Trophoblast cell (in vitro differentiated cells and primary cell): ENCODE measurements around the gene CACNA1B.
"Not testable (repeated sequence)": the region's sequence is repeated elsewhere in the genome, so short reads cannot be mapped to it uniquely, and the experiment has no call there.

Experiments
- DNase-seq, 2 donors: peaks; one replicate each; pipeline ENCODE4 v3.0.0-alpha.2; 2016
- H2AFZ ChIP-seq: 2 replicates; pipeline ENCODE4 v1.6.1; 2013; ENCODE audit warnings: low read length, moderate library complexity, mild to moderate bottlenecking; ENCODE audit not compliant: insufficient read depth, poor library complexity
- H2AK5ac ChIP-seq: 2 replicates; pipeline ENCODE4 v1.6.1; 2013; ENCODE audit warnings: mild to moderate bottlenecking, low read length
- H2BK120ac ChIP-seq: 2 replicates; pipeline ENCODE4 v1.6.1; 2013; ENCODE audit warnings: low read length, mild to moderate bottlenecking, moderate library complexity; ENCODE audit not compliant: insufficient read depth, poor library complexity
- H2BK12ac ChIP-seq: 2 replicates; pipeline ENCODE4 v1.6.1; 2013; ENCODE audit warnings: mild to moderate bottlenecking, low read length, moderate library complexity
- H2BK5ac ChIP-seq: 2 replicates; pipeline ENCODE4 v1.6.1; 2013; ENCODE audit warnings: low read length, low read depth, moderate library complexity, mild to moderate bottlenecking; ENCODE audit not compliant: poor library complexity
- H3K14ac ChIP-seq: 2 replicates; pipeline ENCODE4 v1.6.1; 2013; ENCODE audit warnings: mild to moderate bottlenecking, low read length
- H3K18ac ChIP-seq: 2 replicates; pipeline ENCODE4 v1.6.1; 2013; ENCODE audit warnings: mild to moderate bottlenecking, low read length
- H3K23ac ChIP-seq: 2 replicates; pipeline ENCODE4 v1.6.1; 2013; ENCODE audit warnings: low read length
- H3K27ac ChIP-seq: 2 replicates; pipeline ENCODE4 v1.5.1; 2013; ENCODE audit warnings: low read depth, mild to moderate bottlenecking, inconsistent platforms, low read length, moderate library complexity
- H3K27me3 ChIP-seq: 2 replicates; pipeline ENCODE4 v1.6.1; 2013; ENCODE audit warnings: inconsistent platforms, mild to moderate bottlenecking, low read length, moderate library complexity; ENCODE audit not compliant: insufficient read depth
- H3K36me3 ChIP-seq, 2 experiments: 1 replicate in 1 of 2; 2 replicates in 1 of 2; pipeline ENCODE4 v1.6.1; 2013; ENCODE audit warnings: low read length in 2 of 2, mild to moderate bottlenecking in 2 of 2, moderate library complexity in 1 of 2; ENCODE audit not compliant: insufficient read depth in 2 of 2, control insufficient read depth in 1 of 2
- H3K4ac ChIP-seq: 2 replicates; pipeline ENCODE4 v1.6.1; 2013; ENCODE audit warnings: low read depth, mild to moderate bottlenecking, low read length, moderate library complexity
- H3K4me1 ChIP-seq, 2 experiments: 1 replicate in 1 of 2; 2 replicates in 1 of 2; pipeline ENCODE4 v1.6.1; 2013; ENCODE audit warnings: low read length in 2 of 2, mild to moderate bottlenecking in 2 of 2, moderate library complexity in 1 of 2; ENCODE audit not compliant: insufficient read depth in 2 of 2, control insufficient read depth in 1 of 2
- H3K4me2 ChIP-seq: 2 replicates; pipeline ENCODE4 v1.6.1; 2013; ENCODE audit warnings: inconsistent platforms, mild to moderate bottlenecking, low read length, moderate library complexity
- H3K4me3 ChIP-seq: 2 replicates; pipeline ENCODE4 v1.5.1; 2013; ENCODE audit warnings: mild to moderate bottlenecking, low read depth, low read length, inconsistent platforms
- H3K79me1 ChIP-seq: one replicate; pipeline ENCODE4 v1.6.1; 2013; ENCODE audit warnings: low read length
- H3K79me2 ChIP-seq: 2 replicates; pipeline ENCODE4 v1.6.1; 2013; ENCODE audit warnings: low read length, mild to moderate bottlenecking; ENCODE audit not compliant: control insufficient read depth, insufficient read depth, poor library complexity
- H3K9ac ChIP-seq: 2 replicates; pipeline ENCODE4 v1.6.1; 2013; ENCODE audit warnings: mild to moderate bottlenecking, low read length
- H3K9me3 ChIP-seq: 2 replicates; pipeline ENCODE4 v1.6.1; 2013; ENCODE audit warnings: low read depth, mild to moderate bottlenecking, control low read depth, inconsistent platforms, low read length; ENCODE audit not compliant: insufficient read depth
- H4K12ac ChIP-seq: 2 replicates; pipeline ENCODE4 v1.6.1; 2013; ENCODE audit warnings: low read depth, mild to moderate bottlenecking, low read length, moderate library complexity
- H4K8ac ChIP-seq: 2 replicates; pipeline ENCODE4 v1.6.1; 2013; ENCODE audit warnings: low read depth, mild to moderate bottlenecking, low read length, moderate library complexity
- H4K91ac ChIP-seq: one replicate; pipeline ENCODE4 v1.6.1; 2013; ENCODE audit warnings: low read depth, mild to moderate bottlenecking, low read length, moderate library complexity
- WGBS: extraction: QIAGEN DNeasy Blood & Tissue Kit; methylation state at CpG from one replicate; pipeline ENCODE4 v1.1.7; 2013; ENCODE audit warnings: missing lambda C conversion rate; ENCODE audit not compliant: insufficient read length, insufficient coverage; ENCODE audit errors: extremely low coverage; 5-methylcytosine and 5-hydroxymethylcytosine counted together

The CACNA1B gene

GRCh38 chr9:137882506-137882821 is 4.9 kb downstream of the CACNA1B start:
- Histone ChIP-seq H2AK5ac (no peak overlapping the region), H3K9ac (no peak overlapping the region), H2BK12ac (no peak overlapping the region), H3K4me3 (no peak overlapping the region), H3K27me3 (peaks cover 4% of the 10 kb centered on the region), H3K27ac (no peak overlapping the region), H2BK120ac (no peak overlapping the region), H3K79me1 (no peaks in the 10 kb centered on the region), H3K4ac (no peak overlapping the region), H3K9me3 (peaks cover 23% of the 10 kb centered on the region), H3K4me1 (peaks cover 3 to 4% of the 10 kb centered on the region in 2 experiments), H3K14ac (no peak overlapping the region), H4K91ac (no peak overlapping the region), H2BK5ac (no peak overlapping the region), H3K36me3 (no peaks in the 10 kb centered on the region), H3K18ac (no peak overlapping the region), H4K12ac (no peak overlapping the region), H3K23ac (no peak overlapping the region), H2AFZ (no peak overlapping the region), H4K8ac (no peak overlapping the region), H3K4me2 (no peak overlapping the region), H3K79me2 (no peaks in the 10 kb centered on the region)
- no CpG with 5 or more reads among the region's 10 CpGs for WGBS
- no peak for DNase-seq

- not testable (repeated sequence) for H3K4me1 ChIP-seq, H3K23ac ChIP-seq, H2BK5ac ChIP-seq, H3K79me2 ChIP-seq, H4K12ac ChIP-seq, DNase-seq, H3K18ac ChIP-seq, H2AK5ac ChIP-seq, H3K27ac ChIP-seq, H3K79me1 ChIP-seq, H3K27me3 ChIP-seq, H3K4me3 ChIP-seq, H3K14ac ChIP-seq, H2AFZ ChIP-seq, H3K36me3 ChIP-seq, H2BK12ac ChIP-seq, H3K9ac ChIP-seq, H4K91ac ChIP-seq, H2BK120ac ChIP-seq, H4K8ac ChIP-seq, H3K4me2 ChIP-seq, H3K4ac ChIP-seq
- H3K9me3 ChIP-seq, result peaks cover 17% of the 10 kb centered on the region
- no CpG with 5 or more reads among the region's 6 CpGs for WGBS
Observed at GRCh38 chr9:137883977-137884376, 6.4 kb downstream of the CACNA1B start.

GRCh38 chr9:137884547-137884946 is 7.0 kb downstream of the CACNA1B start:
- not testable (repeated sequence) for H3K4me2 ChIP-seq, H4K8ac ChIP-seq, H3K23ac ChIP-seq, H3K36me3 ChIP-seq, H3K4me3 ChIP-seq, H3K18ac ChIP-seq, H3K79me1 ChIP-seq, H3K27me3 ChIP-seq, H3K27ac ChIP-seq, H3K4ac ChIP-seq, H3K9ac ChIP-seq, H3K4me1 ChIP-seq, H2AK5ac ChIP-seq, H3K14ac ChIP-seq, H2AFZ ChIP-seq, H4K12ac ChIP-seq, H2BK12ac ChIP-seq, H2BK120ac ChIP-seq, H3K79me2 ChIP-seq, H2BK5ac ChIP-seq, H4K91ac ChIP-seq
- 100% methylated on average over 1 of the region's 7 CpGs for WGBS
- peak in 1 of 2 donors; percentile 13 for DNase-seq
- peaks cover 12% of the 10 kb centered on the region for H3K9me3 ChIP-seq

GRCh38 chr9:137885121-137885520 is 7.5 kb downstream of the CACNA1B start:
- H3K18ac ChIP-seq, H4K8ac ChIP-seq, H3K27me3 ChIP-seq, H2BK120ac ChIP-seq, H3K79me1 ChIP-seq, H2BK12ac ChIP-seq, H3K4me2 ChIP-seq, H2AK5ac ChIP-seq, H4K91ac ChIP-seq, H3K79me2 ChIP-seq, H2AFZ ChIP-seq, H3K4ac ChIP-seq, DNase-seq, H2BK5ac ChIP-seq, H3K14ac ChIP-seq, H3K9me3 ChIP-seq, H3K4me3 ChIP-seq, H3K4me1 ChIP-seq, H4K12ac ChIP-seq, H3K27ac ChIP-seq, H3K9ac ChIP-seq, H3K36me3 ChIP-seq, H3K23ac ChIP-seq: not testable (repeated sequence)
- no CpG with 5 or more reads among the region's 12 CpGs for WGBS
